Muscle layer of duodenum (tissue), 2 donors: Measurements from ENCODE around the gene COL18A1.
"Not testable (repeated sequence)": the region's sequence is repeated elsewhere in the genome, so short reads cannot be mapped to it uniquely, and the experiment has no call there.

Experiments used
- H3K27ac ChIP-seq: one replicate; pipeline ENCODE4 v1.7.0; 2013; ENCODE audit warnings: mild to moderate bottlenecking, low read length
- H3K27me3 ChIP-seq: one replicate; pipeline ENCODE4 v1.7.0; 2013; ENCODE audit warnings: low read depth, mild to moderate bottlenecking, control low read depth, low read length
- H3K36me3 ChIP-seq, 2 donors: one replicate each; pipeline ENCODE4 v1.7.0; 2013; ENCODE audit warnings: low read length in 2 of 2, control low read depth in 1 of 2, mild to moderate bottlenecking in 1 of 2; ENCODE audit not compliant: insufficient read depth in 2 of 2, control insufficient read depth in 1 of 2
- H3K4me1 ChIP-seq, 2 donors: one replicate each; pipeline ENCODE4 v1.7.0; 2013; ENCODE audit warnings: low read length in 2 of 2, mild to moderate bottlenecking in 2 of 2, control low read depth in 1 of 2, moderate library complexity in 1 of 2; ENCODE audit not compliant: insufficient read depth in 2 of 2, control insufficient read depth in 1 of 2
- H3K4me3 ChIP-seq, 2 donors: one replicate each; pipeline ENCODE4 v1.7.0; 2013; ENCODE audit warnings: low read length in 2 of 2, low read depth in 1 of 2, mild to moderate bottlenecking in 1 of 2
- H3K9me3 ChIP-seq, 2 donors: one replicate each; pipeline ENCODE4 v1.7.0; 2013; ENCODE audit warnings: low read length in 2 of 2, control low read depth in 1 of 2, mild to moderate bottlenecking in 1 of 2; ENCODE audit not compliant: control insufficient read depth in 1 of 2
- donor health status: healthy.

COL18A1 gene

GRCh38 chr21:45555251-45555556 is 150.2 kb downstream of the COL18A1 start:
- H3K27me3 ChIP-seq, result no peaks in the 10 kb centered on the region
- H3K4me3 ChIP-seq, result peak overlapping the region in 1 of 2 donors; percentile 52
- H3K4me1 ChIP-seq, result peaks cover 1 to 3% of the 10 kb centered on the region in 2 donors
- H3K27ac ChIP-seq, result no peak overlapping the region
- H3K9me3 ChIP-seq, result no peaks in the 10 kb centered on the region
- H3K36me3 ChIP-seq, result no peaks in the 10 kb centered on the region

- no peaks in the 10 kb centered on the region for H3K9me3 ChIP-seq
- peak overlapping the region in 1 of 2 donors; percentile 52 for H3K4me3 ChIP-seq
- no peak overlapping the region for H3K27ac ChIP-seq
Measured at GRCh38 chr21:45555557-45556301, 150.8 kb downstream of the COL18A1 start.

GRCh38 chr21:45556302-45556644 is 151.3 kb downstream of the COL18A1 start:
- H3K4me1 ChIP-seq, result no peaks in the 10 kb centered on the region
- no peaks in the 10 kb centered on the region for H3K27me3 ChIP-seq
- no peaks in the 10 kb centered on the region for H3K9me3 ChIP-seq
- peak overlapping the region in 1 of 2 donors; percentile 52 for H3K4me3 ChIP-seq
- no peak overlapping the region for H3K27ac ChIP-seq
- H3K36me3 ChIP-seq, result no peaks in the 10 kb centered on the region

More at GRCh38 chr21:45555557-45556301, 150.8 kb downstream of the COL18A1 start:
- Histone ChIP-seq H3K27me3 (no peaks in the 10 kb centered on the region), H3K36me3 (no peaks in the 10 kb centered on the region), H3K4me1 (no peaks in the 10 kb centered on the region)

- Histone ChIP-seq H3K9me3 (no peaks in the 10 kb centered on the region), H3K27me3 (no peaks in the 10 kb centered on the region), H3K4me1 (no peaks in the 10 kb centered on the region), H3K36me3 (no peaks in the 10 kb centered on the region), H3K27ac (no peak overlapping the region), H3K4me3 (no peak overlapping the region)
Measured at GRCh38 chr21:45556645-45557615, 152.0 kb downstream of the COL18A1 start.

GRCh38 chr21:45557616-45558043 is 152.7 kb downstream of the COL18A1 start:
- H3K27me3 ChIP-seq, result no peaks in the 10 kb centered on the region
- no peaks in the 10 kb centered on the region for H3K36me3 ChIP-seq
- no peaks in the 10 kb centered on the region for H3K4me1 ChIP-seq
- H3K4me3 ChIP-seq, result no peak overlapping the region
- no peak overlapping the region for H3K27ac ChIP-seq
- H3K9me3 ChIP-seq, result no peaks in the 10 kb centered on the region

GRCh38 chr21:45558044-45558721 is 153.2 kb downstream of the COL18A1 start:
- no peaks in the 10 kb centered on the region for H3K4me1 ChIP-seq
- H3K27me3 ChIP-seq, result no peaks in the 10 kb centered on the region
- H3K27ac ChIP-seq, result no peak overlapping the region
- H3K36me3 ChIP-seq, result no peaks in the 10 kb centered on the region
- no peak overlapping the region for H3K4me3 ChIP-seq
- H3K9me3 ChIP-seq, result no peaks in the 10 kb centered on the region

GRCh38 chr21:45559216-45560105 is 154.5 kb downstream of the COL18A1 start:
- H3K27me3 ChIP-seq, result no peaks in the 10 kb centered on the region
- no peaks in the 10 kb centered on the region for H3K36me3 ChIP-seq
- H3K9me3 ChIP-seq, result no peaks in the 10 kb centered on the region
- no peak overlapping the region for H3K4me3 ChIP-seq
- no peaks in the 10 kb centered on the region for H3K4me1 ChIP-seq
- no peak overlapping the region for H3K27ac ChIP-seq

- Histone ChIP-seq H3K36me3 (no peaks in the 10 kb centered on the region), H3K4me3 (no peak overlapping the region), H3K27me3 (no peaks in the 10 kb centered on the region), H3K27ac (no peak overlapping the region), H3K4me1 (no peaks in the 10 kb centered on the region), H3K9me3 (no peaks in the 10 kb centered on the region)
Measured at GRCh38 chr21:45560106-45561021, 155.4 kb downstream of the COL18A1 start.

- not testable (repeated sequence) for H3K4me1 ChIP-seq, H3K9me3 ChIP-seq, H3K4me3 ChIP-seq, H3K27ac ChIP-seq, H3K36me3 ChIP-seq, H3K27me3 ChIP-seq
Measured at GRCh38 chr21:45561241-45561640, 156.3 kb downstream of the COL18A1 start.

- no peak overlapping the region for H3K27ac ChIP-seq
- no peaks in the 10 kb centered on the region for H3K27me3 ChIP-seq
- H3K9me3 ChIP-seq, result no peaks in the 10 kb centered on the region
- no peaks in the 10 kb centered on the region for H3K36me3 ChIP-seq
- no peaks in the 10 kb centered on the region for H3K4me1 ChIP-seq
- no peak overlapping the region for H3K4me3 ChIP-seq
Measured at GRCh38 chr21:45562402-45562801, 157.4 kb downstream of the COL18A1 start.
